Thyroid gland (tissue), 4 donors: ENCODE data around the gene SERBP1. TPM values are rescaled to one million over a fixed set of nuclear protein-coding genes. Genes with fewer than 3 reads are reported as not detected.
A peak's percentile ranks its signal among the peaks of the same experiment; 100 is the strongest.

Source experiments
- DNase-seq, 2 donors: peaks; one replicate each; pipeline ENCODE4 v3.0.0-alpha.2; 2019
- H3K27ac ChIP-seq, 3 donors: fragments of 200-600 bp; sonication (generic); 1 replicate in 2 of 3; 2 replicates in 1 of 3; pipeline ENCODE4 v1.5.1; 2016 to 2019; ENCODE audit warnings: mild to moderate bottlenecking in 1 of 3, moderate library complexity in 1 of 3
- H3K27me3 ChIP-seq: fragments of 200-600 bp; sonication (generic); one replicate; pipeline ENCODE4 v1.5.1; 2019
- H3K36me3 ChIP-seq, 2 donors: fragments of 200-600 bp; sonication (generic); one replicate each; pipeline ENCODE4 v1.5.1; 2016 to 2019
- H3K4me1 ChIP-seq, 2 donors: fragments of 200-600 bp; sonication (generic); one replicate each; pipeline ENCODE4 v1.5.1; 2017 to 2019
- H3K4me3 ChIP-seq, 3 donors: fragments of 200-600 bp; sonication (generic); replicated peaks in 1 of 3; 1 replicate in 2 of 3; 2 replicates in 1 of 3; pipeline ENCODE4 v1.5.1; 2016; ENCODE audit warnings: mild to moderate bottlenecking in 1 of 3
- H3K9me3 ChIP-seq: fragments of 200-600 bp; sonication (generic); one replicate; pipeline ENCODE4 v1.5.1; 2017
- POLR2A ChIP-seq, 2 donors: fragments of 450-650 bp; IDR thresholded peaks; one replicate each; pipeline ENCODE4 v1.6.1; 2017; ENCODE audit warnings: antibody characterized with exemption in 2 of 2, mild to moderate bottlenecking in 2 of 2, moderate library complexity in 1 of 2
- WGBS, 2 donors: methylation state at CpG; one replicate each; pipeline ENCODE4 v1.1.5; 2017; 5-methylcytosine and 5-hydroxymethylcytosine counted together
- intact Hi-C: fragments of 100-400 bp; cut with DNase I; formaldehyde crosslinking; loops from one replicate; pipeline ENCODE4 v1.15.1; 2023
- total RNA-seq, 4 donors: library from RNA; depleted of rRNA; stranded (reverse); fragments of >200 nt; gene quantifications; one replicate each; pipeline ENCODE4 v1.2.3, GENCODE V29; 2016
- TF ChIP-seq, protein P1 (sequence below), 6 experiments: fragments of 200-600 bp in 3 of 6; fragments of 450-650 bp in 3 of 6; sonication (generic) in 3 of 6; IDR thresholded peaks; one replicate each; pipeline ENCODE4 v1.5.1; 2016 to 2019; ENCODE audit warnings: antibody characterized with exemption in 6 of 6, mild to moderate bottlenecking in 2 of 6, inconsistent platforms in 1 of 6, moderate library complexity in 1 of 6

SERBP1 gene
- 100 to 1,000 TPM; 185 to 218 (median 204) TPM for total RNA-seq

DNA sequence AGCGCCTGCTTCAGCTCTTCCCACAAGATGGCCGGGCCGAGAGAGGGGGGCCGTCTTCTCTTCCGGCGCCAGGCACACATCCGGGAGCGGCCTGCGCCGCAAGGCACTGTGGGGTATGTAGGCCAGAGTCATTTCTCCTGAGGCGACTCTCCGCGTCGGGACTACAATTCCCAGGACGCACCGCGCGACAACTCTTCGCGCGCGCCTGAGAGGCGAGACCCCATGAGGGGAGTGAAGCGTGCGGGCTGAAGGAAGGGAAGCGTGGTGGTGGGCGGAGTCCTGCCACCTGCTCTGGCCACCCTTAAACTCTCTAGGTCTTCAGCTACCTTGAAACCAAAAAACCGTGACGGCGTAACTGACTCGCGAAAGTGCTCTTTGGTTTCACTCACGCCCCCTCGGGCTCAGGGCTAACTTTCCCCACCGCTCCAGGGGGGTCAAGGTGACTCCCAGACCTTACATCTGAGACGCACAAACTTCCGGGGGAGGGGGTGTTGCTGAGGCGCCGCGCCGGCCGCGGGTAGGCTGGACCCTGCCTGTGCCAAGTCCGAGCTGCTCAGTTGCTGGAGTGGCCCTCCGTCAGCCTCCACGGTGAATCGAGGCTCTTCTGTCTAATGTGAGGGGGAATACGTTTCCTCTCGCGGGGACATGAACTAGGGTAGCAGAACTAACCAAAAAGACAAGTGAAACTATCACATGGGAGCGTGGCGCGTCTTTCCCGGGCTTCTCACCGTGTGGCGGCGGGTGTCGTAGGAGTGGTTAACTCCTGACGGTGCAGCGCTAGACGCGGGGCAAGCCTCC is at the start of gene SERBP1:
TSS of gene SERBP1 (minus strand) at position 45 of the 798 bp plus-strand sequence. CDS start 102 bp downstream, outside the sequence.
- H3K4me1 ChIP-seq = peaks cover 4 to 6% of the 10 kb centered on the region in 2 donors
- H3K4me3 ChIP-seq = peak within 1 kb of the TSS; percentile 56 to 82 (median 70)
- H3K36me3 ChIP-seq = peaks cover 0 to 3% of the 10 kb centered on the region in 2 donors
- peak within 1 kb of the TSS; percentile 60 to 93 (median 90) for H3K27ac ChIP-seq
- no peaks in the 10 kb centered on the region for H3K9me3 ChIP-seq
- H3K27me3 ChIP-seq = no peaks in the 10 kb centered on the region
- TF ChIP-seq, protein P1, sequence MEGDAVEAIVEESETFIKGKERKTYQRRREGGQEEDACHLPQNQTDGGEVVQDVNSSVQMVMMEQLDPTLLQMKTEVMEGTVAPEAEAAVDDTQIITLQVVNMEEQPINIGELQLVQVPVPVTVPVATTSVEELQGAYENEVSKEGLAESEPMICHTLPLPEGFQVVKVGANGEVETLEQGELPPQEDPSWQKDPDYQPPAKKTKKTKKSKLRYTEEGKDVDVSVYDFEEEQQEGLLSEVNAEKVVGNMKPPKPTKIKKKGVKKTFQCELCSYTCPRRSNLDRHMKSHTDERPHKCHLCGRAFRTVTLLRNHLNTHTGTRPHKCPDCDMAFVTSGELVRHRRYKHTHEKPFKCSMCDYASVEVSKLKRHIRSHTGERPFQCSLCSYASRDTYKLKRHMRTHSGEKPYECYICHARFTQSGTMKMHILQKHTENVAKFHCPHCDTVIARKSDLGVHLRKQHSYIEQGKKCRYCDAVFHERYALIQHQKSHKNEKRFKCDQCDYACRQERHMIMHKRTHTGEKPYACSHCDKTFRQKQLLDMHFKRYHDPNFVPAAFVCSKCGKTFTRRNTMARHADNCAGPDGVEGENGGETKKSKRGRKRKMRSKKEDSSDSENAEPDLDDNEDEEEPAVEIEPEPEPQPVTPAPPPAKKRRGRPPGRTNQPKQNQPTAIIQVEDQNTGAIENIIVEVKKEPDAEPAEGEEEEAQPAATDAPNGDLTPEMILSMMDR (IDR thresholded peaks at IDR 0.05) = no peak
- peak in 1 of 2 donors; percentile 95 for TF ChIP-seq POLR2A (IDR thresholded peaks at IDR 0.05)
- intact Hi-C loops = no loop called here
- 0 to 1% methylated on average over 35 to 46 of the region's 62 CpGs for WGBS, 2 donors
- peak; percentile 97 to 98 for DNase-seq

DNA sequence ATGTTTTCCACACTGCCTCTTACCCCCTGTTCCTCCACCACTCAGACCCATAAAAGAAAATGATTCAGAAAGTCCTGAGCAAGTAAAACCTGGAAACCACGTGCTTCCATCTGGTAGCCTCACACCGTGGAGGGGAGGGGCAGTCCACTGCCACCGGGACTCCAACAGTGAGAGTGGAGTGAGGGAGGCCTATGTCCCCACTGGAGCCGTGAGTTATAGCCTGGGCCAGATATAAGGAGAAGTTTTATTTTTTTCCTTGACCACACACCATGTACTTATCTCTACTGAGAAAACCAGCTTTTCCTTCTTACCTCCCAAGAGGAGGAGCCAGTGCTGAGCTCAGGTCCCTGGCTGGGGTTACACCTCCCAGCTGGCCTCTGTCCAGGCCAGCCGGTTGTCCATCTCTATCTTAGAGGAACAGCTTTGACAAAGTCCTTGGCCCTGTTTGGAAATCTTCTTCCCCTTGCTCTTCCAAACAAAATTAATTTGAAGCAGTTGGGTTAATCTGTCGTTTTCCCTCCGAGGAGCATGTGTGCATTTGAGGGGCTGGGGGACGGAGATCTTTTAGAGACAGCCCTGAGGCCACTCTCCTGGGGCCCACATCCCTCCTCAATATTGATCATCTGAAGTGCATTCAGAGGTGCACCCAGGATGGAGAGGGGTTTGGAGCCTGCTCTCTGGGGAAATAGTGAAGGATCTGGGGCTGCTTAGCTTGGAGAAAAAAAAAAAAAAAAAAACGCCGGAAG is 49.1 kb upstream of the SERBP1 start:
- no peak for TF ChIP-seq POLR2A (IDR thresholded peaks at IDR 0.05)
- TF ChIP-seq, protein P1 (IDR thresholded peaks at IDR 0.05) = no peak
- H3K4me1 ChIP-seq = peaks cover 9 to 14% of the 10 kb centered on the region in 2 donors
- H3K27me3 ChIP-seq = no peaks in the 10 kb centered on the region
- H3K9me3 ChIP-seq = no peaks in the 10 kb centered on the region
- no peak overlapping the region for H3K4me3 ChIP-seq
- no peak overlapping the region for H3K27ac ChIP-seq
- intact Hi-C loops = no loop called here
- DNase-seq = peak; percentile 70 to 71
- 21 to 28% methylated on average over 10 of the region's 10 CpGs for WGBS, 2 donors
- H3K36me3 ChIP-seq = no peaks in the 10 kb centered on the region

DNA sequence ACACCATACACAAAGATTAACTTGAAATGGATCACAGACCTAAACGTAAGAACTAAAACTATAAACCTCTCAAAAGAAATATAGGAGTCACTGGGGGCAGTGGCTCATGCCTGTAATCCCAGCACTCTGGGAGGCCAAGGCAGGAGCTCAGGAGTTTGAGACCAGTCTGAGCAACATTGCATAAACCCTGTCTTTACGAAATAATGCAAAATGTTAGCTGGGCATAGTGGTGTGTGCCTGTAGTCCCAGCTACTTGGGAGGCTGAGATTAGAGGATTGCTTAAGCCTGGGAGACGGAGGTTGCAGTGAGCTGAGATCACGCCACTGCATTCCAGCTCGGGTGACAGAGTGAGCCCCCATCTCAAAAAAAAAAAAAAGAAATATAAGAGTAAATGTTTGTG is 46.7 kb upstream of the SERBP1 start:
- intact Hi-C loops = no loop called here
- H3K27me3 ChIP-seq = no peaks in the 10 kb centered on the region
- DNase-seq = no peak
- H3K27ac ChIP-seq = no peak overlapping the region
- H3K4me3 ChIP-seq = no peak overlapping the region
- TF ChIP-seq POLR2A (IDR thresholded peaks at IDR 0.05) = no peak
- TF ChIP-seq, protein P1 (IDR thresholded peaks at IDR 0.05) = no peak
- WGBS, 2 donors = 73% methylated on average over 5 of the region's 5 CpGs
- H3K4me1 ChIP-seq = peaks cover 9 to 14% of the 10 kb centered on the region in 2 donors
- no peaks in the 10 kb centered on the region for H3K9me3 ChIP-seq
- H3K36me3 ChIP-seq = no peaks in the 10 kb centered on the region

DNA sequence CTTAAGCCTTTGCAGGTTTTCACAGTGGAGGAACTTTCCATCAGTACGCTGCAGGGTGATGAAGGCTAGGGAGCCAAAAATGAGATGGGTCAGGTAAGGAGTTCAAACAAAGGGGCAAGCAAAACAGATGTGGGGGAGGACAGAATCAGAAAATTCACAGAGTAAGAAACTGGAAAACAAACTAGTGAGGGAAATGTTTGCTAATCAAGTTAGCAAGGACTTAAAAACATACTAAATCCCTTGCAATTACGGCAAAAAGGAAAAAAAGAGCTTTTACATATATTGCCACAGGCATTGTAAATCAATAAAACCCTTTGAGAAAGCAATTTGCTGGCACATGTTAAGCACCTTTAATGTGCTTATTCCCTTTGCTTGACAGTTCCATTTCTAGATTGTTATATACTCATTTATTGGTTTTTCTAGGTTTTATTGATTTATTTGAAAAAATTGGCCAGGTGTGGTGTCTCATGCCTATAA is 45.8 kb upstream of the SERBP1 start:
- WGBS, 2 donors = 90 to 96% methylated on average over 2 of the region's 2 CpGs
- no peaks in the 10 kb centered on the region for H3K36me3 ChIP-seq

More for the DNA sequence above, 45.8 kb upstream of the SERBP1 start:
- no peak overlapping the region for H3K4me3 ChIP-seq
- H3K4me1 ChIP-seq = peaks cover 9 to 14% of the 10 kb centered on the region in 2 donors
- DNase-seq = no peak
- no peaks in the 10 kb centered on the region for H3K9me3 ChIP-seq
- no peak overlapping the region for H3K27ac ChIP-seq
- no peaks in the 10 kb centered on the region for H3K27me3 ChIP-seq
- TF ChIP-seq, protein P1 (IDR thresholded peaks at IDR 0.05) = no peak
- TF ChIP-seq POLR2A (IDR thresholded peaks at IDR 0.05) = no peak
- intact Hi-C loops = no loop called here
